Middle frontal gyrus (tissue), 1 donor: ENCODE data around the gene GOLGA6A.
"Not testable (repeated sequence)": the region's sequence is repeated elsewhere in the genome, so short reads cannot be mapped to it uniquely, and the experiment has no call there.

Experiments used
- DNase-seq: peaks from one replicate; pipeline ENCODE4 v3.0.0-alpha.2; 2015; ENCODE audit warnings: low spot score; ENCODE audit errors: extremely low spot score

GOLGA6A gene, protein sequence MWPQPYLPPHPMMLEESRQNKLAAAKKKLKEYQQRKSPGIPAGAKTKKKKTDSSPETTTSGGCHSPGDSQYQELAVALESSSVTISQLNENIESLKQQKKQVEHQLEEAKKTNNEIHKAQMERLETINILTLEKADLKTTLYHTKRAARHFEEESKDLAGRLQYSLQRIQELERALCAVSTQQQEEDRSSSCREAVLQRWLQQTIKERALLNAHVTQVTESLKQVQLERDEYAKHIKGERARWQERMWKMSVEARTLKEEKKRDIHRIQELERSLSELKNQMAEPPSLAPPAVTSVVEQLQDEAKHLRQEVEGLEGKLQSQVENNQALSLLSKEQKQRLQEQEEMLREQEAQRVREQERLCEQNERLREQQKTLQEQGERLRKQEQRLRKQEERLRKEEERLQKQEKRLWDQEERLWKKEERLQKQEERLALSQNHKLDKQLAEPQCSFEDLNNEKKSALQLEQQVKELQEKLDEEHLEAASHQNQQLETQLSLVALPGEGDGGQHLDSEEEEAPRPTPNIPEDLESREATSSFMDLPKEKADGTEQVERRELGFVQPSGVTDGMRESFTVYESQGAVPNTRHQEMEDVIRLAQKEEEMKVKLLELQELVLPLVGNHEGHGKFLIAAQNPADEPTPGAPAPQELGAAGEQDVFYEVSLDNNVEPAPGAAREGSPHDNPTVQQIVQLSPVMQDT

GRCh38 chr15:74082450-74082849 lies at the start of gene GOLGA6A:
TSS of gene GOLGA6A (minus strand) at chr15:74082550. CDS start at chr15:74082509, 41 bp downstream.
- not testable (repeated sequence) for DNase-seq

- no peak for DNase-seq
Observed at GRCh38 chr15:74131628-74132413, 49.5 kb upstream of the GOLGA6A start.

DNA sequence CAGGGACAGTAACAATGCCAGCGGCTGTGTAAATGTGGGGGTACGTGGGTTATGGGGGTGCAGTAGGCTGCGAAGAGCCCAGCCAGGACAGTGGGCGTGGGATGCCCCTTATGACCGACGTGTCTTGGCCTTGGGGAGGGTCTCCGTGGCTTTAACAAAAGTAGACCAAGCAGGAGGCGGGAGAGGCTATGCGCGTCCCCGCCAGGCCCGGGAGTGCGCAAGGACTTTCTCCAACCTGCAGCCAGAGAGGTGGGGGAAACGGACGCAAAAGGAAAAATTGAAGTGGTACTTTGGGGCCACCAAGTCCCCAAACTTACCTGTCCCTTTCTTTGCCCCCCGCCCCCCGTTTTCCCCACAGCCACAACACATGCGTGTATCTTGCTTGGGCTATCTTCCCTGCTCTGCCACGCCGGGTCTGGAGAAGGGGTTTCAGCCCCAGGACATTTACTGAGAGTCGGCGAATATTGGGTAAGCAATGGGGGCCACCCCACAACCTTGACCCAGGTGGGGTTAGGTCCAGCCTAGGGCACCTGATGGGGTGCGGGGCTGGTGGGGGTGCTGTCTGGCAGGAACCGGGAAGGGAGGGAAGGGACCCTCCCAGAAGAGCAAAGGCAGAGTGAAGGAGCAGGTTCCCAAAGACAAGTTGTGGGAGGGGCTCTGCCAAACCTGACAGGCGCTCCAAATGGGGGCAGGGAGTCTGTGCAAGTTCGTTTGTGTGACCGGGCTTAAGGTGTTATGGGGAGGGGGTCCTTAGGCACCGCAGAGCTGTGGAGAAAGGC lies 48.7 kb upstream of the GOLGA6A start:
- no peak for DNase-seq

- DNase-seq: no peak
Observed at GRCh38 chr15:74130155-74130848, 48.0 kb upstream of the GOLGA6A start, which contains the start of gene ISLR2. TSS of gene ISLR2 (plus strand) at chr15:74130586. CDS start at chr15:74132755, 2,169 bp downstream.

DNA sequence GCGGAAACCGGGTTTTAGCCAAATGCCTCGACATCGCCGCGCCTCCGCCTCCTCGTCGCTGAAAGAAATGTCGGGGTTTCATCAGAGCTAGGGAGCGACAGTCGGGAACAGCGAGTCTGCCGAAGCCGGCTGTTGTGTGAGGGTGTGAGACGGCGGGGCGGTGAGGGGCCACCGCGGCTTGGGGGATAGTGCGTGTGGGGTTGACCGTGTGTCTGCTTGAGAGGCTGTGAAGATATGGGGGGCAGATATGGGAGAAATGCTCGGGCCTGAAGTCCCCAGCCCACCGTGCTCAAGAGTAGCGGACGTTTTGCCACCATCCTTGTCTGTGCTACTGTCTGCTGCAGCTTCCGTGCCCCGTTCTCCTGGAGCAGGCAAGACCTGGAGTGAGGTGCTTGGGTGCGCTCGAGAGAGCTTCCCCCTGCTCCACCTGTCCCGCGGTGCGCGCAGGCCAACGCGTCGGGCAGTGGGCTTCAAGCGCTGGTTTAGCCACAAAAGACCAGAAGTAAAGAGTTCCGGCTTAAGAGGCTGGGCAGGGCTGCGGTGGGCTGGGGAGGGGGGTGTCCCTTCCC lies 47.3 kb upstream of the GOLGA6A start:
- no peak for DNase-seq

DNA sequence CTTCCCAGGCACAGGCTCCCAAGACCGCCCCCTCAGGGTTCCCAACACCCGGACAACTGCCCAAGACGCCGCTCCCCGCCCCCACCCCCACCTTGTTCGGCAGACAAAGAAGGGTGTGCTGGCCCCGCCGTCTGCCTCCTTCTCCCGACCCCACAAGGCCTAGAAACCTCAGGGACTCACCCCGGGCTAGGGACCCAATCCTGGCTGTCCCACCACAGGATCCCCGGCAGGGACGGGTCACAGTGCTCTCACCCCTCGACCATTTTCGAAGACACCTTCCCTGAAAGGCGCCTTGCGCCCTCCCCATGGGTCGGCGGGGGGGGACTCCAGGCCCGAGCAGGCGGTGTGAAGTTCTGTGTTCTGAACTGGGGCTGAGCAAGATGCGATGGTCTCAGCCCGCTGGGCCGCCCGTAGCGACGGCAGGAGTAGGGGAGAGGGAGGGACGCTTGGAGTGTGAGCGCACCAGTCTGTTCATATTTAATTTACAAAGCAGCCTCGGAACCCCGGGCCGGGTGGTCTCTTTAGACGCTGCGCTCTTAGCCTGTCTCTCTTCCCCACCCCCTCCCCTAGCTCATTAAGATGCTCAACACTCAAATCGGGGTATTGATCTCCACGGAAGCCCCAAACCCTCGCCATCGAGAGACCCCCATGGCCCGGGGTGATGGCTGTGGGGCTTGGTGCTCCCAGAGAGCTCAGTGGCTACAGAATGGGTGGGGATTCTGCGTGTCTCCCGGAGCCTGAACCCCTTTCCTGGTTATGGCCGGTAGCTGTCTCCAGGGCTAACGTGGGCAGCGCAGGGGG lies 46.6 kb upstream of the GOLGA6A start:
- no peak for DNase-seq

DNA sequence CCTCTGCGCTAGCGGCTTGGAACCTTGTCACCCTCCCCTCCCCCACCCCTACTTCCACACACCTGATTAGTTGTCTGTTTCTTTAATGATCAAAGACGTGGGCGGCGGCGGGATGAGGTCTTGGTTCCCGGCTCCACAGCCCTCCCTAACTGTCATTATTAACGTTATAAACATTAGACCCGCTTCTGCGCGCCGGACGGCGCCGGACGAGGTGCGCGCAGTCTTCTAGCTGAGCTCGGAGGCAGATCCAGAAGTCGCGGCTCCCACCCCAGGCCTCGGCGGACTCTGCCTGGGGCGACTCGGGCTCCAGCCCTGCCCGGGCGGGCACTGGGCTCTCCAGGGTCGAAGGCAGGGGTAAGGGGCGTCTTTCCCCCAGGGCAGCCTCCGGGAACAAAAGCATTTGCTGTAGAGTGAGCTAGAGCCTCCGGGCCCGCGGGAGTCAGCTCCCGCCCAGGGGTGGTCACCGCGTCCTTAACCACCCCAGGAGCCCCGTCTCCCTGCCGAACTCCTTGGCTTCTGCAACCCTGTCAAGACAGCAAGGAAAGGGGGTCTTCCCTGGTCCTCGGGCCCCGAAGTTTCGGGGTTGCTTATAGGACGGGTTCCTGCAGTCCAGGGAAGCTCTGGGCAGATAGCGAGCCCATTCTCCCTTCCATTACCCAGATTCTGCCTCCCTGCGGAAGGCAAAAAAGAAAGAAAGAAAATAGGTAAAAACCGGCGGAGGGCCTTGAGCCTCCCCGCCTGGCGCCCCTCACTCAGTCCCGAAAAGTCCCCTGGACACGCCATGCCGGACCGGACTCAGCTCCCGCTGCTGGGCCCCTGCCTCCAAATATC lies 45.8 kb upstream of the GOLGA6A start:
- DNase-seq: no peak

- peak; percentile 69 for DNase-seq
Observed at GRCh38 chr15:74127255-74127953, 45.1 kb upstream of the GOLGA6A start.

DNA sequence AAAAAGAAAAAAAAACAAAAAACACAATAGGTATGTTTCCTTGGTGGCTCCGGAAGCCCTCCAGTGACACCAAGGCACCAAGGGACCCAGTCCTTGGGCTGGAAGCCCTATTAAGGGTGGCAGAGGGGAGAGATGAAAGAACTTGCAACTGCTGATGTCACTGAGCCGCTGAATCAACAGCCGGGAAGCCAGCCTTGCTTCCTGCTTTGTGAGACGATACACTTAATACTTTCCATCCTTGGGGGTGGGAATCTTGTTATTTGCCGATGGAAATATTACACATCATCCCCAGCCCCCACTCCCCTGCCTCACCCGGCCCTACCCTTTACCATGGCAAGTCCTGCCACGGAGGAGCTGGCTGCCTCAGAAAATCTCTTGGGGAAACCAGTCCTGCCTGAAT lies 42.4 kb upstream of the GOLGA6A start:
- DNase-seq: no peak

DNA sequence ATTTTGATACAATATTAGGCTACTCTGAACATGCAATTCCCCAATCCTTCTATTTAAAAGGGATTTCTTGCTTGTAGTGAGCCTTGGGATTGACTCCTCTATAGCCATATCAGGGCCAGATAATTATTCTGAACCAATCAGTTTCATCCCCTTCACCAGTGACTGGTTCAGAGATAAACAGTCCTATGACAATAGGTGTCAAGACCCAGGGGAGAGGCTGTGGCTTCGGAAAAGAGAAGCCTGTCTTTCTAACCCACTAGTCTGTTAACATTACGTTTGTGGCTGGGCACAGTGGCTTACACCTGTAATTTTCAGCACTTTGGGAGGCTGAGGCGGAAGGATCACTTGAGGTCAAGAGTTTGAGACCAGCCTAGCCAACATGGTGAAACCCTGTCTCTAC lies 41.8 kb upstream of the GOLGA6A start:
- DNase-seq: no peak

- no peak for DNase-seq
Observed at GRCh38 chr15:74123658-74124057, 41.3 kb upstream of the GOLGA6A start.

- no peak for DNase-seq
Observed at GRCh38 chr15:74123131-74123429, 40.7 kb upstream of the GOLGA6A start.

GRCh38 chr15:74122403-74123130 lies 40.2 kb upstream of the GOLGA6A start:
- no peak for DNase-seq

DNA sequence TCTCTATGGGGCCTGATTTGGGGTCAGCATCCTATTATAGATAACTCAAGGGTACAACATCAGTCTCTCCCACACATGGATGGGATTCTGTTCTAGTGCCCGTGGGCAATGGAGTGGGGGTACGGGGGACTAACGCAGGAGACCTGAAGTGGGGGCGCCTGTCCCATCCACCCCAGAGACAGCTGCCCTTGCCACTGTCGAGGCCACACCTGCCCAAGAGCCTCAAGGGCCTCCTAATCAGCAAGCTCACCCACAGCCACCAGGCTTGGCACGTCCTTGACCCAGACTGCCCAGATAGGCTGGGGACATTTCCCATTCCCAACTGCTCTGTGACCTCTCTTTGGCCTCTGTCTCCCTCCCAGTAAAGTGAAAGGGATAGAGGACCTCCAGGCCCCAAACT lies 39.5 kb upstream of the GOLGA6A start:
- DNase-seq: no peak

DNA sequence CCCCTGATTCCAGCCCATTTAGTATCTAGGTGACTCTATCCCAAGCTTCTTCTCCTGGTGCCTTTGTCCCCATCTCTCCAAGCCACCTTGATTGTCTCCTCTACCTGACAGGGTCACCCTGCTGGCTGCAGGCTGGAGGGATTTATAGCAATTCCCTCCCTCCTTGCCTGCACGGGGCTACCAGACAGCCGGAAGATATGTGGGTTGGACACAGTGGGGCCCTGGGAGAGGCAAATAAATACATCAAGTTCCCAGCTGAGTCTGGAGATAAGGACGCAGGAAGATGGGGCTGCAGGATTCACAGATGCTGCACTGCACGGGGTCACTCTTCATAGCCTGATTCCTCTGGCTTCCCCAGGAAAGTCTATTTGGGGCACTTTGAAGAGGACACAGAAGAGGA lies 38.7 kb upstream of the GOLGA6A start:
- DNase-seq: no peak

- DNase-seq: no peak
Observed at GRCh38 chr15:74120426-74120825, 38.1 kb upstream of the GOLGA6A start.

DNA sequence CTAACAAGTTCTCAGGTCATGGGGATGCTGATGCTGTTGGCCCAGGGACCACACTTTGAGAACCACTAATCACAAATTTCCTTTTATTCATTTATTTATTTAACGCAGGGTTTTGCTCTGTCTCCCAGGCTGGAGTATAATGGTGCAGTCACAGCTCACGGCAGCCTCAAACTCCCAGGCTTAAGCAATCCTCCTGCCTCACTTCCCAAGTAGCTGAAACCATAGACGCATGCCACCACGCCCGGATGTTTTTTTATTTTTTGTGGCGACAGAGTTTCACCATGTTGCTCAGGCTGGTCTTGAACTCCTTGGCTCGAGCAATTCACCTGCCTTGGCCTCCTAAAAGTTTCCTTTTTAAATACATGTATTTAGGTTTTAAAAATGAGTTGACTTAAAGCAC lies 27.4 kb upstream of the GOLGA6A start:
- no peak for DNase-seq
